22Rv1 (cell line): Measurements from ENCODE around the gene MMP20.

Experiments
- CTCF ChIP-seq: fragments of 450-650 bp; IDR thresholded peaks from 2 replicates; pipeline ENCODE4 v1.5.1; 2017; ENCODE audit warnings: mild to moderate bottlenecking
- ZFX ChIP-seq: fragments of 450-650 bp; IDR thresholded peaks from 2 replicates; pipeline ENCODE4 v1.6.1; 2017; ENCODE audit warnings: antibody characterized with exemption, borderline replicate concordance

DNA sequence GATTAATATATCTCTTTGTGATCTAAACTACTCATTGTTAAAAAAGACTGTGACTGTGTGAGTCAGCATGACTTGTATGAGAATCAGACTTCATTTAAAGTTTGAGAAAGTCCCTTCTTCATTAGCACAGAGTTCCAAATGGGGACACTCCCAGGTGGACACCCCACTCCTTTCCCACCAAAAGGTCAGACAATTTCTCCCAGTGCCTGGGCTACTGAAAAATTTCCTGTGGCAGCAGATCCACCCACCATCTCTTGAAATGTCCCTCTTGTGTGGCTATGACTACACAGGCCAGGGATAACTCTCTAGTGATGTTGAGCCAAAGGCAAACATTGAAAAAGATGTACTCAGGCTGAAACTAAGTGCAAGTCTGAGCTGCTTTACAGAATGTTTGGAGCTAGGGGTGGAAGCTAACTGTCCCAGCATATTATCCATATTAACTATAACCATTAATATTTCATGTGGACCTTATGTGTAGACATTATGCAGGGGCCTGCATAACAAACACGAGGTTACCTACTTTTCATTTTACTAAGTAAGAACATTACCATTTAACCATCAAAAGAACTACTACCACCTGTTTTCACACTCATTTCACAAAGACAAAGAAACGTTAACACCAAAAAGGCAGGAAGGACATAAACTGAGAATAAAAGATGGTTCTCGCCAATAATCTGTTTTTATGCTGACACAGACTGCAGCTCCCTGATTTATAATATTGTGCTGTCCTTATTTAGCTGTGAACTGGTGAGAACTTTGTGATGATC is 44.8 kb downstream of the MMP20 start:
- TF ChIP-seq CTCF: no peak
- TF ChIP-seq ZFX: no peak
